Measurements from ENCODE around the gene TTC27. TPM values are rescaled to one million over a fixed set of nuclear protein-coding genes. Genes with fewer than 3 reads are reported as not detected.

TTC27 gene
- total RNA-seq, 1 donor from 2014 or later, result 24.1 TPM

- Histone ChIP-seq H3K36me3 (ENCODE audit: control insufficient read depth, insufficient read depth, low read length) (no peaks in the 10 kb centered on the region), H3K27me3 (ENCODE audit: control insufficient read depth, insufficient read depth, low read length) (no peaks in the 10 kb centered on the region), H3K4me3 (ENCODE audit: low read depth, low read length) (no peak overlapping the region)
- no peak for DNase-seq (ENCODE audit: low read depth)
- no peak for TF ChIP-seq CTCF (IDR thresholded peaks at IDR 0.05; ENCODE audit: insufficient read depth, low read length, poor library complexity, severe bottlenecking)
Observed at GRCh38 chr2:32788114-32788513, 160.3 kb downstream of the TTC27 start.

- no peak overlapping the region for H3K4me3 ChIP-seq (ENCODE audit: low read depth, low read length)
- H3K27me3 ChIP-seq (ENCODE audit: control insufficient read depth, insufficient read depth, low read length), result no peaks in the 10 kb centered on the region
- no peak for TF ChIP-seq CTCF (IDR thresholded peaks at IDR 0.05; ENCODE audit: insufficient read depth, low read length, poor library complexity, severe bottlenecking)
- DNase-seq (ENCODE audit: low read depth), result no peak
- no peaks in the 10 kb centered on the region for H3K36me3 ChIP-seq (ENCODE audit: control insufficient read depth, insufficient read depth, low read length)
Observed at GRCh38 chr2:32792416-32792815, 164.6 kb downstream of the TTC27 start.

DNA sequence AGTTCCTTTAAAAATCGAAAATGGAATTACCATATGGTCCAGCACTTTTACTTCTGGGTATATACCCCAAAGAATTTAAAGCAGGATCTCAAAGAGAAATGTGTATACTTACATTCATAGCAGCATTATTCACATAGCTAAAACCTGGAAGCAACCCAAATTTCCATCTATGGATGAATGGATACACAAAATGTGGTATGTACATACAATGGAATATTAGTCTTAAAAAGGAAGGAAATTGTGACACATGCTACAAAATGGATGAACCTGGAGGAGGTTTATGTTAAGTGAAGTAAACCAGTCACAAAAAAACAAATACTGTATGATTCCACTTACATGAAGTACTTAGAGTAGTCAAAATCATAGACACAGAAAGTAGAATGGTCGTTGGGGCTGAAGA is 171.0 kb downstream of the TTC27 start:
- Histone ChIP-seq H3K27me3 (ENCODE audit: control insufficient read depth, insufficient read depth, low read length) (no peaks in the 10 kb centered on the region), H3K4me3 (ENCODE audit: low read depth, low read length) (no peak overlapping the region), H3K36me3 (ENCODE audit: control insufficient read depth, insufficient read depth, low read length) (no peaks in the 10 kb centered on the region)
- no peak for DNase-seq (ENCODE audit: low read depth)
- no peak for TF ChIP-seq CTCF (IDR thresholded peaks at IDR 0.05; ENCODE audit: insufficient read depth, low read length, poor library complexity, severe bottlenecking)

GRCh38 chr2:32801741-32802140 is 173.9 kb downstream of the TTC27 start:
- no peaks in the 10 kb centered on the region for H3K27me3 ChIP-seq (ENCODE audit: control insufficient read depth, insufficient read depth, low read length)
- no peaks in the 10 kb centered on the region for H3K36me3 ChIP-seq (ENCODE audit: control insufficient read depth, insufficient read depth, low read length)
- no peak overlapping the region for H3K4me3 ChIP-seq (ENCODE audit: low read depth, low read length)
- no peak for TF ChIP-seq CTCF (IDR thresholded peaks at IDR 0.05; ENCODE audit: insufficient read depth, low read length, poor library complexity, severe bottlenecking)
- no peak for DNase-seq (ENCODE audit: low read depth)

DNA sequence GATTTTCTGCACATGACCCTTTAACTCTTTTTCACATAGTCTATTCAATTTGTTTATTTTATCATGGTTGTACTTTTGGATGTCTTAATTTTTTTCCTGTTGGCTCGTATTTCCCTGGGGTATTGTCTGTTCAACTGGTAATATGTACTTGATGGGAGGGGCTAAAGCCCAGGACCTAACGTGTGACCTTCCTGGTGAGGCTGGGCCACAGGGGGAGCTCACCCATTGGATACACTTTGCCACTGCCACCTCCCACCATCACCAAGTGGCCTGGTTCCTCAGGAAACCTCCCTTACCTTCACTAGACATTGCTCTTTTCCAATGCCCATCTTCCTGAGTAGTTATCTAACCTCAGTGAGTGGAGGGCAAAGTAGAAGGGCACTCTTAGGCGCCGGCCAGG is 175.0 kb downstream of the TTC27 start:
- H3K27me3 ChIP-seq (ENCODE audit: control insufficient read depth, insufficient read depth, low read length), result no peaks in the 10 kb centered on the region
- no peaks in the 10 kb centered on the region for H3K36me3 ChIP-seq (ENCODE audit: control insufficient read depth, insufficient read depth, low read length)
- DNase-seq (ENCODE audit: low read depth), result no peak
- no peak for TF ChIP-seq CTCF (IDR thresholded peaks at IDR 0.05; ENCODE audit: insufficient read depth, low read length, poor library complexity, severe bottlenecking)
- no peak overlapping the region for H3K4me3 ChIP-seq (ENCODE audit: low read depth, low read length)

DNA sequence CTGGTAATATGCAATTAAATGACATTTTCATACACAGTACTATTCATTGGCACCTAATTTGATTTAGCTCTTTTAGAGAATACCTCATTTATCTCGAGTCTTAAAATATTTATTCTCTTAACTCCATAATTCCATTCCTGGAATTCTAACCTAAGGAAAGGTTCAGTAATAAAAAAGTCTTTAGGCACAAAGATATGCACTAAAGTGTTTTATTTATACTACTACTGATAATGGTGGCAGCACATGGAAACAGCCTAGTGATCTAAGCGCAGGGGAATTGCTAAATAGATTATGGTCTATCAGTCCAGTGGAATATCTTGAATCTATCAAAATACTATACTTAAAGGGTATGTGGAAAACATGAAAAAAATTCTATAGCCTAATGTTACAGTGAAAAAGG is 176.4 kb downstream of the TTC27 start:
- TF ChIP-seq CTCF (IDR thresholded peaks at IDR 0.05; ENCODE audit: insufficient read depth, low read length, poor library complexity, severe bottlenecking), result no peak
- DNase-seq (ENCODE audit: low read depth), result no peak
- H3K36me3 ChIP-seq (ENCODE audit: control insufficient read depth, insufficient read depth, low read length), result no peaks in the 10 kb centered on the region
- H3K27me3 ChIP-seq (ENCODE audit: control insufficient read depth, insufficient read depth, low read length), result no peaks in the 10 kb centered on the region
- no peak overlapping the region for H3K4me3 ChIP-seq (ENCODE audit: low read depth, low read length)

Data from kidney epithelial cell (primary cell).